K562 (cell line): ENCODE results near the gene KEL. TPM values are rescaled to one million over a fixed set of nuclear protein-coding genes. Genes with fewer than 3 reads are reported as not detected.

Experiments used
- ATAC-seq: fragments of 200-7000 bp; cut with Tn5 transposase; 3 replicates; pipeline ENCODE4 v1.9.1; 2020; ENCODE audit warnings: moderate library complexity
- BruUV-seq: library from RNA; stranded (reverse); fragments of 400-500 nt; replicated peaks from 2 replicates; lab custom pipeline; 2021; lab: Mats Ljungman, UMichigan
- CTCF ChIA-PET: fragments of 300-600 bp; formaldehyde crosslinking; extraction: SDS; loops from one replicate; lab custom pipeline; 2021; ENCODE audit warnings: low intra/inter-chr PET ratio; lab: Yijun Ruan, JAX
- POLR2A ChIA-PET: fragments of 300-600, 350-650 bp; sonication (Branson Sonifier 250); formaldehyde crosslinking; extraction: SDS; loops from one replicate; lab custom pipeline; 2021; ENCODE audit warnings: antibody characterized with exemption, inconsistent platforms; lab: Yijun Ruan, JAX
- DNase-seq, 4 experiments: peaks; one replicate each; pipeline versions ENCODE4 v3.0.0 to v3.0.0-alpha.2; 2011 to 2018; ENCODE audit warnings: low spot score in 3 of 4, mixed read lengths in 3 of 4; ENCODE audit errors: extremely low read depth in 1 of 4
- FAIRE-seq: peaks from 2 replicates; lab custom pipeline; 2011; peaks lifted over from hg19 to GRCh38; lab: Jason Lieb, UNC
- H2AFZ ChIP-seq: 2 replicates; pipeline ENCODE4 v1.6.0; 2011; ENCODE audit warnings: low read depth, low read length, control low read depth, inconsistent platforms
- H3K27ac ChIP-seq: fragments of 200-600 bp; 3 replicates; pipeline ENCODE4 v1.8.0; 2011; ENCODE audit warnings: low read depth, mild to moderate bottlenecking, control low read depth, inconsistent platforms, low read length, moderate library complexity, mixed read lengths; ENCODE audit errors: extremely low read depth
- H3K27me3 ChIP-seq, 2 experiments: fragments of 300-600 bp in 1 of 2; 2 replicates in 1 of 2; 3 replicates in 1 of 2; pipeline versions ENCODE4 v1.6.0 to v1.8.0; 2011; ENCODE audit warnings: inconsistent platforms in 2 of 2, low read length in 2 of 2, mild to moderate bottlenecking in 1 of 2, mixed read lengths in 1 of 2, moderate library complexity in 1 of 2; ENCODE audit not compliant: control insufficient read depth in 2 of 2, insufficient read depth in 2 of 2
- H3K36me3 ChIP-seq: fragments of 300-600 bp; 3 replicates; pipeline ENCODE4 v1.8.0; 2011; ENCODE audit warnings: mild to moderate bottlenecking, low read length, inconsistent platforms; ENCODE audit not compliant: control insufficient read depth, insufficient read depth
- H3K4me1 ChIP-seq, 2 experiments: fragments of 200-600 bp in 1 of 2; replicated peaks in 1 of 2; 2 replicates in 1 of 2; 3 replicates in 1 of 2; pipeline versions ENCODE4 v1.5.1 to v1.8.0; 2011; ENCODE audit warnings: inconsistent platforms in 2 of 2, low read length in 2 of 2, mild to moderate bottlenecking in 1 of 2, mixed read lengths in 1 of 2, moderate library complexity in 1 of 2; ENCODE audit not compliant: control insufficient read depth in 2 of 2, insufficient read depth in 2 of 2
- H3K4me2 ChIP-seq: 2 replicates; pipeline ENCODE4 v1.6.1; 2011; ENCODE audit warnings: low read length, control low read depth, inconsistent platforms, mixed read lengths; ENCODE audit not compliant: insufficient read depth
- H3K4me3 ChIP-seq: fragments of 200-600 bp; sonication (generic), shearing (Covaris generic); 2 replicates; pipeline ENCODE4 v1.5.1; 2016; ENCODE audit warnings: control low read depth, inconsistent platforms
- H3K79me2 ChIP-seq: fragments of 200-600 bp; 3 replicates; pipeline ENCODE4 v1.8.0; 2011; ENCODE audit warnings: low read length, inconsistent platforms; ENCODE audit not compliant: control insufficient read depth, insufficient read depth
- H3K9ac ChIP-seq, 2 experiments: 2 replicates each; pipeline versions ENCODE4 v1.6.0 to v1.6.1; 2011; ENCODE audit warnings: low read depth in 2 of 2, low read length in 2 of 2, control low read depth in 1 of 2, inconsistent platforms in 1 of 2, mild to moderate bottlenecking in 1 of 2, mixed read lengths in 1 of 2; ENCODE audit not compliant: insufficient read depth in 1 of 2
- H3K9me1 ChIP-seq: one replicate; pipeline ENCODE4 v1.6.0; 2011; ENCODE audit warnings: inconsistent platforms, mild to moderate bottlenecking, low read length, moderate library complexity; ENCODE audit not compliant: control insufficient read depth, insufficient read depth
- H3K9me3 ChIP-seq: replicated peaks from 2 replicates; pipeline ENCODE4 v1.5.1; 2011; ENCODE audit warnings: low read depth, low read length, inconsistent platforms; ENCODE audit not compliant: control insufficient read depth, insufficient read depth
- H4K20me1 ChIP-seq: replicated peaks from 2 replicates; pipeline ENCODE4 v1.6.1; 2011; ENCODE audit warnings: low read length, inconsistent platforms, mixed read lengths; ENCODE audit not compliant: control insufficient read depth, insufficient read depth
- BRD4 ChIP-seq: fragments of 200-600 bp; sonication (generic); IDR thresholded peaks from 2 replicates; pipeline ENCODE4 v1.6.1; 2017; ENCODE audit warnings: inconsistent platforms
- CREB1 ChIP-seq, 2 experiments: sonication (generic) in 1 of 2; formaldehyde crosslinking in 1 of 2; IDR thresholded peaks; 2 replicates each; pipeline versions ENCODE4 v1.6.1 to v1.8.0; 2012 to 2022; ENCODE audit warnings: inconsistent platforms in 1 of 2, mild to moderate bottlenecking in 1 of 2, missing genetic modification reagents in 1 of 2, moderate library complexity in 1 of 2
- DNMT1 ChIP-seq: fragments of 450-650 bp; IDR thresholded peaks from 2 replicates; pipeline ENCODE4 v1.6.1; 2016; ENCODE audit warnings: antibody characterized with exemption, mild to moderate bottlenecking
- FOXA3 ChIP-seq, 2 experiments: fragments of 450-650 bp in 1 of 2; sonication (generic) in 1 of 2; formaldehyde crosslinking; IDR thresholded peaks in 1 of 2; conservative IDR thresholded peaks in 1 of 2; 2 replicates each; pipeline versions ENCODE4 v1.4.0 to v1.8.0; 2020 to 2022; ENCODE audit warnings: mild to moderate bottlenecking in 2 of 2, missing genetic modification reagents in 1 of 2
- FOXP1 ChIP-seq: sonication (generic); formaldehyde crosslinking; IDR thresholded peaks from 2 replicates; pipeline ENCODE4 v1.8.0; 2022; ENCODE audit warnings: mild to moderate bottlenecking, missing genetic modification reagents
- HEY1 ChIP-seq: fragments of 250-450 bp; sonication (Bioruptor Pico); IDR thresholded peaks from 2 replicates; pipeline ENCODE4 v1.5.0; 2020; ENCODE audit warnings: mild to moderate bottlenecking, moderate library complexity, borderline replicate concordance
- NCOA2 ChIP-seq, 2 experiments: fragments of 450-650 bp; IDR thresholded peaks; 2 replicates each; pipeline ENCODE4 v1.6.1; 2018; ENCODE audit warnings: mild to moderate bottlenecking in 2 of 2, moderate library complexity in 1 of 2; ENCODE audit not compliant: partially characterized antibody in 2 of 2
- NEUROD1 ChIP-seq: fragments of 150-350 bp; IDR thresholded peaks from 2 replicates; pipeline ENCODE4 v1.6.1; 2014; ENCODE audit warnings: borderline replicate concordance, low read length, low read depth; ENCODE audit not compliant: partially characterized antibody
- POLR2G ChIP-seq: fragments of 200-400 bp; formaldehyde crosslinking; IDR thresholded peaks from 2 replicates; pipeline ENCODE4 v1.6.1; 2017; ENCODE audit warnings: low read depth, mild to moderate bottlenecking, antibody characterized with exemption, low read length, moderate library complexity
- TAF15 ChIP-seq: fragments of 200-400 bp; formaldehyde crosslinking; IDR thresholded peaks from 2 replicates; pipeline ENCODE4 v1.6.1; 2017; ENCODE audit warnings: mild to moderate bottlenecking, low read depth, low read length, moderate library complexity
- ZEB2 ChIP-seq: fragments of 450-650 bp; IDR thresholded peaks from 2 replicates; pipeline ENCODE4 v1.6.1; 2016
- ZNF121 ChIP-seq: sonication (generic); formaldehyde crosslinking; conservative IDR thresholded peaks from 2 replicates; pipeline ENCODE4 v1.8.0; 2022; ENCODE audit warnings: missing genetic modification reagents
- ZNF217 ChIP-seq: sonication (generic); formaldehyde crosslinking; IDR thresholded peaks from 2 replicates; pipeline ENCODE4 v1.8.0; 2022; ENCODE audit warnings: mild to moderate bottlenecking, missing genetic modification reagents
- ZNF239 ChIP-seq: fragments of 250-450 bp; sonication (Bioruptor Pico); IDR thresholded peaks from 2 replicates; pipeline ENCODE4 v1.4.0; 2020; ENCODE audit warnings: mild to moderate bottlenecking
- ZNF830 ChIP-seq: fragments of 250-450 bp; sonication (Bioruptor Pico); IDR thresholded peaks from 2 replicates; pipeline ENCODE4 v1.5.0; 2021; ENCODE audit warnings: mild to moderate bottlenecking
- WGBS: fragments of 100-300 bp; shearing (Covaris generic); methylation state at CpG from one replicate; pipeline ENCODE4 v1.1.6; 2016; ENCODE audit warnings: low coverage, mixed read lengths; ENCODE audit not compliant: insufficient coverage; ENCODE audit errors: missing lambda C conversion rate; 5-methylcytosine and 5-hydroxymethylcytosine counted together
- in situ Hi-C: fragments of 300-500 bp; cut with MboI; formaldehyde crosslinking; loops from 4 replicates; pipeline ENCODE4 v1.15.0; 2018; ENCODE audit warnings: inconsistent platforms, mixed read lengths
- intact Hi-C: fragments of 100-400 bp; cut with micrococcal nuclease; formaldehyde crosslinking; loops from 2 replicates; pipeline ENCODE4 v1.14.2; 2022
- polyA plus RNA-seq, 8 experiments: library from polyadenylated mRNA; depleted of rRNA in 4 of 8; stranded (reverse) in 5 of 8; unstranded in 3 of 8; fragments of >200 nt; fragmentation: Nextera tagmentation in 2 of 8; fragmentation: Illumina TruSeq in 1 of 8; extraction: Ambion mirVana in 2 of 8; extraction: Trizol in 1 of 8; gene quantifications; 2 replicates each; pipeline versions ENCODE4 v1.2.1 to v1.2.3, GENCODE V29; 2011 to 2014; ENCODE audit warnings: inconsistent platforms in 1 of 8, missing spikeins in 1 of 8
- total RNA-seq, 7 experiments: library from RNA; depleted of rRNA in 6 of 7; stranded (reverse); fragments of >200 nt in 6 of 7; fragmentation: Illumina TruSeq in 2 of 7; extraction: Trizol in 2 of 7; gene quantifications; 2 replicates each; pipeline versions ENCODE4 v1.2.1 to v1.2.3, GENCODE V29; 2011 to 2021; ENCODE audit warnings: low replicate concordance in 1 of 7
- TF ChIP-seq, protein P1 (sequence below): fragments of 250-450 bp; sonication (Bioruptor Pico); IDR thresholded peaks from 2 replicates; pipeline ENCODE4 v1.8.0; 2022; ENCODE audit warnings: moderate library complexity, mild to moderate bottlenecking, inconsistent platforms
- TF ChIP-seq, protein P2 (sequence below): IDR thresholded peaks from 2 replicates; pipeline ENCODE4 v1.6.1; 2011; ENCODE audit warnings: borderline replicate concordance, low read depth, mild to moderate bottlenecking, moderate library complexity, low read length; ENCODE audit not compliant: insufficient read depth, poor library complexity, severe bottlenecking
- TF ChIP-seq, protein P3 (sequence below), 3 experiments: IDR thresholded peaks in 2 of 3; conservative IDR thresholded peaks in 1 of 3; 2 replicates each; pipeline ENCODE4 v1.5.1; 2011 to 2012; ENCODE audit warnings: low read length in 3 of 3, mild to moderate bottlenecking in 3 of 3, control low read depth in 2 of 3, improper control_type of control experiment in 1 of 3, inconsistent platforms in 1 of 3, low read depth in 1 of 3, mixed read lengths in 1 of 3, moderate library complexity in 1 of 3; ENCODE audit not compliant: insufficient read depth in 2 of 3

Gene KEL
- total and polyA plus RNA-seq, 9 of the 15 experiments (the other 6 are each of a cell fraction or from before 2014, with no cell fraction given) = 9.0 to 47.4 (median 22.2) TPM

GRCh38 chr7:142919656-142920055 is 42.5 kb downstream of the KEL start (continued):
- TF ChIP-seq POLR2G = no peak

DNA sequence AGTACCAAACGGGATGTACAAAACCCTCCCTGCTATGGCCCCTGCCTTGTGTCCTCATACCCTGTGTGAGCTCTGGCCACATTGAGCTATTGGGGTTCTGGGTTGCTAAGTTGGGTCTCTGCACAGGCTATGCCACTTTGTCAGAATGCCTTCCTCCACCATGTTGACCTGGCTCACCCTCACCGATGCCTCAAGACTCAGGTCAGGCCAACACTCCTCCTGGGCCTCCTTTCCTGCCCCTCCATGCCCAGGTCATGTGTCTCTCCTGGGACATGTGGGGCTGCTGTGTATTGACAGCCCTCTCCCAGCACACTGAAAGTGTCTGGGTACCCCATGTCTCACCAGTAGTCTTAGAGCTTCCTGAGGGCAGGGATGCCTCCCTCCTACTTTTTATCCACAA is 43.3 kb downstream of the KEL start:
- no peak for DNase-seq
- H4K20me1 ChIP-seq = no peaks in the 10 kb centered on the region
- BruUV-seq = no TSS peak
- TF ChIP-seq TAF15 = no peak
- no peak for TF ChIP-seq NCOA2 (IDR thresholded peaks at IDR 0.05; ENCODE audit: partially characterized antibody in 2 of 2)
- TF ChIP-seq BRD4 = no peak
- no peak for TF ChIP-seq FOXA3 (CRISPR knock-in tag; conservative IDR thresholded peaks at IDR 0.05 in 1 of 2, IDR thresholded peaks at IDR 0.05 in 1 of 2)
- TF ChIP-seq ZNF217 (CRISPR knock-in tag) = no peak
- no peak for TF ChIP-seq FOXP1 (CRISPR knock-in tag)
- TF ChIP-seq, protein P1, sequence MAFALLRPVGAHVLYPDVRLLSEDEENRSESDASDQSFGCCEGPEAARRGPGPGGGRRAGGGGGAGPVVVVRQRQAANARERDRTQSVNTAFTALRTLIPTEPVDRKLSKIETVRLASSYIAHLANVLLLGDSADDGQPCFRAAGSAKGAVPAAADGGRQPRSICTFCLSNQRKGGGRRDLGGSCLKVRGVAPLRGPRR (CRISPR knock-in tag) = no peak
- no peak for TF ChIP-seq DNMT1
- no peak for TF ChIP-seq NEUROD1
- no peak for TF ChIP-seq ZEB2
- TF ChIP-seq, protein P2, sequence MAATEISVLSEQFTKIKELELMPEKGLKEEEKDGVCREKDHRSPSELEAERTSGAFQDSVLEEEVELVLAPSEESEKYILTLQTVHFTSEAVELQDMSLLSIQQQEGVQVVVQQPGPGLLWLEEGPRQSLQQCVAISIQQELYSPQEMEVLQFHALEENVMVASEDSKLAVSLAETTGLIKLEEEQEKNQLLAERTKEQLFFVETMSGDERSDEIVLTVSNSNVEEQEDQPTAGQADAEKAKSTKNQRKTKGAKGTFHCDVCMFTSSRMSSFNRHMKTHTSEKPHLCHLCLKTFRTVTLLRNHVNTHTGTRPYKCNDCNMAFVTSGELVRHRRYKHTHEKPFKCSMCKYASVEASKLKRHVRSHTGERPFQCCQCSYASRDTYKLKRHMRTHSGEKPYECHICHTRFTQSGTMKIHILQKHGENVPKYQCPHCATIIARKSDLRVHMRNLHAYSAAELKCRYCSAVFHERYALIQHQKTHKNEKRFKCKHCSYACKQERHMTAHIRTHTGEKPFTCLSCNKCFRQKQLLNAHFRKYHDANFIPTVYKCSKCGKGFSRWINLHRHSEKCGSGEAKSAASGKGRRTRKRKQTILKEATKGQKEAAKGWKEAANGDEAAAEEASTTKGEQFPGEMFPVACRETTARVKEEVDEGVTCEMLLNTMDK = no peak
- TF ChIP-seq ZNF239 (CRISPR knock-in tag) = no peak
- TF ChIP-seq ZNF121 (CRISPR knock-in tag) = no peak
- TF ChIP-seq, protein P3, sequence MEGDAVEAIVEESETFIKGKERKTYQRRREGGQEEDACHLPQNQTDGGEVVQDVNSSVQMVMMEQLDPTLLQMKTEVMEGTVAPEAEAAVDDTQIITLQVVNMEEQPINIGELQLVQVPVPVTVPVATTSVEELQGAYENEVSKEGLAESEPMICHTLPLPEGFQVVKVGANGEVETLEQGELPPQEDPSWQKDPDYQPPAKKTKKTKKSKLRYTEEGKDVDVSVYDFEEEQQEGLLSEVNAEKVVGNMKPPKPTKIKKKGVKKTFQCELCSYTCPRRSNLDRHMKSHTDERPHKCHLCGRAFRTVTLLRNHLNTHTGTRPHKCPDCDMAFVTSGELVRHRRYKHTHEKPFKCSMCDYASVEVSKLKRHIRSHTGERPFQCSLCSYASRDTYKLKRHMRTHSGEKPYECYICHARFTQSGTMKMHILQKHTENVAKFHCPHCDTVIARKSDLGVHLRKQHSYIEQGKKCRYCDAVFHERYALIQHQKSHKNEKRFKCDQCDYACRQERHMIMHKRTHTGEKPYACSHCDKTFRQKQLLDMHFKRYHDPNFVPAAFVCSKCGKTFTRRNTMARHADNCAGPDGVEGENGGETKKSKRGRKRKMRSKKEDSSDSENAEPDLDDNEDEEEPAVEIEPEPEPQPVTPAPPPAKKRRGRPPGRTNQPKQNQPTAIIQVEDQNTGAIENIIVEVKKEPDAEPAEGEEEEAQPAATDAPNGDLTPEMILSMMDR (IDR thresholded peaks at IDR 0.05 in 2 of 3, conservative IDR thresholded peaks at IDR 0.05 in 1 of 3; ENCODE audit: insufficient read depth in 2 of 3, low read depth in 1 of 3, low read length in 3 of 3) = no peak
- TF ChIP-seq CREB1 (IDR thresholded peaks at IDR 0.05) = no peak
- TF ChIP-seq CREB1 (CRISPR knock-in tag; IDR thresholded peaks at IDR 0.05) = no peak
- no peak for TF ChIP-seq HEY1
- TF ChIP-seq ZNF830 (CRISPR knock-in tag) = no peak

More for the DNA sequence above, 43.3 kb downstream of the KEL start:
- intact Hi-C loops = no loop called here
- ATAC-seq (no peak), FAIRE-seq (no peak)
- Histone ChIP-seq H3K27me3 (peaks cover 13 to 42% of the 10 kb centered on the region in 2 experiments; a peak in 4 of 5 replicates), H3K9me1 (no peaks in the 10 kb centered on the region), H3K79me2 (no peaks in the 10 kb centered on the region), H3K9me3 (no peaks in the 10 kb centered on the region), H3K9ac (no peak overlapping the region), H3K4me3 (no peak overlapping the region), H3K4me1 (no peaks in the 10 kb centered on the region), H3K36me3 (no peaks in the 10 kb centered on the region), H3K27ac (no peak overlapping the region), H2AFZ (no peak overlapping the region), H3K4me2 (no peak overlapping the region)
- ChIA-PET CTCF (no interaction called here), POLR2A (interaction anchor here (0.8 kb wide), 1 partner anchor 406 kb away, joined by 3 read pairs; no protein-coding TSS in a partner anchor)
- in situ Hi-C loops = no loop called here
- WGBS = 0% methylated on average over 2 of the region's 2 CpGs
